GM12878 (cell line): ENCODE results near the gene TNIP2. TPM values are rescaled to one million over a fixed set of nuclear protein-coding genes. Genes with fewer than 3 reads are reported as not detected.
A peak's percentile ranks its signal among the peaks of the same experiment; 100 is the strongest.

Source experiments
- CEBPB ChIP-seq, 2 experiments: fragments of 150-350 bp in 1 of 2; IDR thresholded peaks; 2 replicates each; pipeline ENCODE4 v1.6.1; 2012 to 2014; ENCODE audit warnings: low read depth in 2 of 2, low read length in 2 of 2, borderline replicate concordance in 1 of 2, inconsistent platforms in 1 of 2
- E2F4 ChIP-seq: IDR thresholded peaks from 2 replicates; pipeline ENCODE4 v1.6.1; 2012; ENCODE audit warnings: low read depth, low read length, improper control_type of control experiment
- ELK1 ChIP-seq: IDR thresholded peaks from 2 replicates; pipeline ENCODE4 v1.6.1; 2012; ENCODE audit warnings: low read depth, low read length, improper control_type of control experiment
- EZH2 ChIP-seq: IDR thresholded peaks from 2 replicates; pipeline ENCODE4 v1.6.1; 2012; ENCODE audit warnings: low read depth, mild to moderate bottlenecking, control low read depth, inconsistent platforms, low read length, borderline replicate concordance; ENCODE audit not compliant: control insufficient read depth
- IRF3 ChIP-seq: fragments of 450-650 bp; IDR thresholded peaks from 2 replicates; pipeline ENCODE4 v1.6.1; 2014; ENCODE audit warnings: mild to moderate bottlenecking
- MTA2 ChIP-seq: fragments of 450-650 bp; IDR thresholded peaks from 2 replicates; pipeline ENCODE4 v1.6.1; 2016; ENCODE audit warnings: low read depth, mild to moderate bottlenecking, moderate library complexity
- RB1 ChIP-seq: fragments of 450-650 bp; formaldehyde crosslinking; IDR thresholded peaks from 2 replicates; pipeline ENCODE4 v1.6.1; 2017; ENCODE audit warnings: mild to moderate bottlenecking, borderline replicate concordance
- RCOR1 ChIP-seq: conservative IDR thresholded peaks from 2 replicates; pipeline ENCODE4 v1.6.1; 2012; ENCODE audit warnings: low read depth, low read length, improper control_type of control experiment
- RFX5 ChIP-seq: IDR thresholded peaks from 2 replicates; pipeline ENCODE4 v1.6.1; 2011; ENCODE audit warnings: low read depth, low read length, improper control_type of control experiment
- SIN3A ChIP-seq: IDR thresholded peaks from 2 replicates; pipeline ENCODE4 v1.6.1; 2012; ENCODE audit warnings: low read depth, low read length, improper control_type of control experiment
- SIX5 ChIP-seq: IDR thresholded peaks from 2 replicates; pipeline ENCODE4 v1.6.1; 2011; ENCODE audit warnings: mild to moderate bottlenecking, low read depth, low read length, moderate library complexity; ENCODE audit not compliant: severe bottlenecking
- SKIL ChIP-seq: fragments of 450-650 bp; IDR thresholded peaks from 2 replicates; pipeline ENCODE4 v1.6.1; 2017; ENCODE audit warnings: mild to moderate bottlenecking, low read depth, inconsistent platforms; ENCODE audit not compliant: poor library complexity, severe bottlenecking
- SMAD5 ChIP-seq: IDR thresholded peaks from 2 replicates; pipeline ENCODE4 v1.6.1; 2016; ENCODE audit warnings: antibody characterized with exemption, low read depth
- SMARCA5 ChIP-seq: fragments of 450-650 bp; IDR thresholded peaks from 2 replicates; pipeline ENCODE4 v1.6.1; 2017; ENCODE audit warnings: mild to moderate bottlenecking
- SMC3 ChIP-seq: IDR thresholded peaks from 2 replicates; pipeline ENCODE4 v1.6.1; 2011; ENCODE audit warnings: low read length, improper control_type of control experiment, borderline replicate concordance
- SREBF1 ChIP-seq: IDR thresholded peaks from 2 replicates; pipeline ENCODE4 v1.6.1; 2012; ENCODE audit warnings: mild to moderate bottlenecking, low read length
- STAT1 ChIP-seq: fragments of 450-650 bp; conservative IDR thresholded peaks from 2 replicates; pipeline ENCODE4 v1.6.1; 2014; ENCODE audit warnings: antibody characterized with exemption, mild to moderate bottlenecking
- TARDBP ChIP-seq: IDR thresholded peaks from 2 replicates; pipeline ENCODE4 v1.6.1; 2016; ENCODE audit warnings: borderline replicate concordance
- ZNF24 ChIP-seq: fragments of 450-650 bp; IDR thresholded peaks from 2 replicates; pipeline ENCODE4 v1.6.1; 2017; ENCODE audit warnings: antibody characterized with exemption, mild to moderate bottlenecking
- ZNF592 ChIP-seq: fragments of 450-650 bp; IDR thresholded peaks from 2 replicates; pipeline ENCODE4 v1.6.1; 2017; ENCODE audit warnings: mild to moderate bottlenecking, moderate library complexity
- polyA plus RNA-seq, 11 experiments: library from polyadenylated mRNA; depleted of rRNA in 4 of 11; unstranded in 6 of 11; stranded (reverse) in 5 of 11; fragments of >200 nt; fragmentation: Nextera tagmentation in 4 of 11; fragmentation: Illumina TruSeq in 1 of 11; extraction: Ambion mirVana in 4 of 11; extraction: Trizol in 1 of 11; gene quantifications; 1 replicate in 1 of 11; 2 replicates in 10 of 11; pipeline versions ENCODE4 v1.2.1 to v1.2.3, GENCODE V29; 2011 to 2016; ENCODE audit warnings: inconsistent platforms in 2 of 11, missing spikeins in 2 of 11, low read depth in 1 of 11
- total RNA-seq, 4 experiments: library from RNA; depleted of rRNA in 3 of 4; stranded (reverse); fragments of >200 nt in 3 of 4; fragmentation: Illumina TruSeq in 1 of 4; extraction: Trizol in 1 of 4; gene quantifications; 2 replicates each; pipeline versions ENCODE4 v1.2.1 to v1.2.3, GENCODE V29; 2013 to 2021
- TF ChIP-seq, protein P1 (sequence below): IDR thresholded peaks from 2 replicates; pipeline ENCODE4 v1.6.1; 2011; ENCODE audit warnings: borderline replicate concordance, low read depth, mild to moderate bottlenecking, moderate library complexity, mixed read lengths, low read length; ENCODE audit not compliant: insufficient read depth; ENCODE audit errors: extremely low read length

The TNIP2 gene
- total and polyA plus RNA-seq, 10 of the 15 experiments (the other 5 are each of a cell fraction or from before 2014, with no cell fraction given) = 1.4 to 64.9 (median 45.5) TPM

GRCh38 chr4:2691952-2692435 is 64.1 kb downstream of the TNIP2 start (continued):
- TF ChIP-seq SIX5 (no peak), TARDBP (no peak), STAT1 (no peak), ZNF592 (peak; percentile 85), RCOR1 (no peak), IRF3 (no peak), SIN3A (no peak), ELK1 (no peak), MTA2 (peak; percentile 42; the same call in 1 of the 2 replicates), RB1 (no peak), SMARCA5 (no peak), E2F4 (no peak), CEBPB (IDR thresholded peaks at IDR 0.05; ENCODE audit: borderline replicate concordance in 1 of 2, low read depth in 2 of 2, low read length in 2 of 2) (no peak), SKIL (no peak), ZNF24 (no peak), SMAD5 (no peak), EZH2 (no peak), SREBF1 (no peak), RFX5 (no peak), SMC3 (no peak)
- TF ChIP-seq, protein P1, sequence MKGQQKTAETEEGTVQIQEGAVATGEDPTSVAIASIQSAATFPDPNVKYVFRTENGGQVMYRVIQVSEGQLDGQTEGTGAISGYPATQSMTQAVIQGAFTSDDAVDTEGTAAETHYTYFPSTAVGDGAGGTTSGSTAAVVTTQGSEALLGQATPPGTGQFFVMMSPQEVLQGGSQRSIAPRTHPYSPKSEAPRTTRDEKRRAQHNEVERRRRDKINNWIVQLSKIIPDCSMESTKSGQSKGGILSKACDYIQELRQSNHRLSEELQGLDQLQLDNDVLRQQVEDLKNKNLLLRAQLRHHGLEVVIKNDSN = no peak
